Loucy (cell line): Measurements from ENCODE around the gene SND1.

ENCODE experiments used
- H2AFZ ChIP-seq: fragments of 200-600 bp; sonication (generic); 2 replicates; pipeline ENCODE4 v1.6.0; 2016; ENCODE audit warnings: antibody characterized with exemption, mild to moderate bottlenecking, low read length, moderate library complexity
- H3F3A ChIP-seq: fragments of 200-600 bp; 2 replicates; pipeline ENCODE4 v1.6.0; 2016; ENCODE audit warnings: antibody characterized with exemption, low read depth, mild to moderate bottlenecking
- H3K27me3 ChIP-seq: fragments of 200-600 bp; sonication (generic); 2 replicates; pipeline ENCODE4 v1.6.1; 2014; ENCODE audit warnings: low read length, mild to moderate bottlenecking; ENCODE audit not compliant: insufficient read depth, poor library complexity, severe bottlenecking
- H3K36me3 ChIP-seq: fragments of 200-600 bp; sonication (generic); 2 replicates; pipeline ENCODE4 v1.6.1; 2016; ENCODE audit warnings: low read length; ENCODE audit not compliant: insufficient read depth
- H3K4me1 ChIP-seq: fragments of 200-600 bp; sonication (generic); 2 replicates; pipeline ENCODE4 v1.5.1; 2014; ENCODE audit warnings: low read length, mild to moderate bottlenecking; ENCODE audit not compliant: insufficient read depth, poor library complexity, severe bottlenecking
- H3K4me2 ChIP-seq: fragments of 200-600 bp; sonication (generic); 2 replicates; pipeline ENCODE4 v1.6.0; 2014; ENCODE audit warnings: antibody characterized with exemption, low read length, low read depth, mild to moderate bottlenecking; ENCODE audit not compliant: poor library complexity, severe bottlenecking
- H3K4me3 ChIP-seq: fragments of 200-600 bp; sonication (generic); 2 replicates; pipeline ENCODE4 v1.5.1; 2014; ENCODE audit warnings: low read length, mild to moderate bottlenecking, mixed read lengths; ENCODE audit not compliant: poor library complexity, severe bottlenecking
- H3K79me2 ChIP-seq: fragments of 200-600 bp; sonication (generic); 2 replicates; pipeline ENCODE4 v1.6.1; 2014; ENCODE audit warnings: low read length; ENCODE audit not compliant: insufficient read depth
- H3K9ac ChIP-seq: fragments of 200-600 bp; sonication (generic); 2 replicates; pipeline ENCODE4 v1.6.0; 2014; ENCODE audit warnings: mild to moderate bottlenecking, low read depth, low read length, moderate library complexity; ENCODE audit not compliant: poor library complexity, severe bottlenecking
- H3K9me2 ChIP-seq: fragments of 200-600 bp; sonication (generic); replicated peaks from 2 replicates; pipeline ENCODE4 v1.6.1; 2016; ENCODE audit warnings: low read depth, low read length, mixed read lengths
- H3K9me3 ChIP-seq: fragments of 200-600 bp; sonication (generic); 2 replicates; pipeline ENCODE4 v1.6.1; 2014; ENCODE audit warnings: mild to moderate bottlenecking, antibody characterized with exemption, low read length, low read depth; ENCODE audit not compliant: insufficient read depth
- H4K20me1 ChIP-seq: fragments of 200-600 bp; sonication (generic); 2 replicates; pipeline ENCODE4 v1.6.0; 2014; ENCODE audit warnings: antibody characterized with exemption, low read length, mild to moderate bottlenecking; ENCODE audit not compliant: insufficient read depth, poor library complexity, severe bottlenecking
- EZH2phosphoT487 ChIP-seq: fragments of 200-600 bp; IDR thresholded peaks from 2 replicates; pipeline ENCODE4 v1.6.1; 2018; ENCODE audit warnings: antibody characterized with exemption, mild to moderate bottlenecking, moderate library complexity, borderline replicate concordance
- TF ChIP-seq, protein P1 (sequence below): fragments of 200-600 bp; sonication (generic); conservative IDR thresholded peaks from 2 replicates; pipeline ENCODE4 v1.5.1; 2014; ENCODE audit warnings: mild to moderate bottlenecking, antibody characterized with exemption, low read length

SND1 gene

DNA sequence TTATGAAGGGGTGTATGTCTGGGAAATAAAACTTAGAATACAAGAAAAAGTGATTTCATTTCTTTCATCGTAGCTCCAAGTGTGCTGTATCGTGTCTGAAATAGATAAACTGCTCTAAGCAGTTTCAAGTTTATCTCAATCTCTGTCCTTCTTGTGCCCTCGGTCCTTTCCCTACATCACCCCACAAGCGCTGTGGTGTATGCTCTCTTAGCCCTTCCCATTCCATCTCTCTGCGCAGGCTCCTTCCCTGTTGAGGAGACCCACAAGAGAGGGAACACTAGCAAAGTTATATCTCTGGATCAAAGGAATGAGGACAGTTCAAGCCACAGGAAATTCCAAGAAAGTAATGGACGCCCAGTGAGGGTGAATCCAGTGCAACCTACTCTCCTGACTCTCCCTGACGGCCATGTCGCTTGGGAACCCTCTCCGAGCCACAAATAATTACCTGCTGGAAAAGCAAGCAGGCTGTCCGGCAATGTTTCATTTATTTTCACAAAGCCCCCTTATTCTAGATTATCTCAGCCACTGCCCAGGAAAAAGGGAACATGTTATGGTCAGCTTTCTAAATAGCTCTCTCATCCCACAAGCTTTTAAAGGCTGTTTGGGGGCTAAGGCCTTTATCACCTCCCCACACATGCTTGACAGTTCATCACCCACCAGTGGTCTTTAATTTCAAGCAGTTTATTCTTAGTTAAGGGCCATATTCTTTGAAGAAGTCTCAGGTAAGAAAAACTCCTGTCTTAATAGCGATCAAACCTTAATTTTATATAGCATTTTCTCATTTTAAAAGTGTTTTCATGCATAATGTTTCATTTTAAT, 344.5 kb downstream of the SND1 start:
- no peaks in the 10 kb centered on the region for H3K4me1 ChIP-seq
- no peaks in the 10 kb centered on the region for H3K79me2 ChIP-seq
- no peaks in the 10 kb centered on the region for H3K9me3 ChIP-seq
- no peaks in the 10 kb centered on the region for H3K9me2 ChIP-seq
- H2AFZ ChIP-seq: no peak overlapping the region
- no peak overlapping the region for H3K4me2 ChIP-seq
- no peaks in the 10 kb centered on the region for H3K27me3 ChIP-seq
- H3K4me3 ChIP-seq: no peak overlapping the region
- H3K9ac ChIP-seq: no peak overlapping the region
- no peaks in the 10 kb centered on the region for H4K20me1 ChIP-seq
- H3F3A ChIP-seq: no peaks in the 10 kb centered on the region
- TF ChIP-seq, protein P1, sequence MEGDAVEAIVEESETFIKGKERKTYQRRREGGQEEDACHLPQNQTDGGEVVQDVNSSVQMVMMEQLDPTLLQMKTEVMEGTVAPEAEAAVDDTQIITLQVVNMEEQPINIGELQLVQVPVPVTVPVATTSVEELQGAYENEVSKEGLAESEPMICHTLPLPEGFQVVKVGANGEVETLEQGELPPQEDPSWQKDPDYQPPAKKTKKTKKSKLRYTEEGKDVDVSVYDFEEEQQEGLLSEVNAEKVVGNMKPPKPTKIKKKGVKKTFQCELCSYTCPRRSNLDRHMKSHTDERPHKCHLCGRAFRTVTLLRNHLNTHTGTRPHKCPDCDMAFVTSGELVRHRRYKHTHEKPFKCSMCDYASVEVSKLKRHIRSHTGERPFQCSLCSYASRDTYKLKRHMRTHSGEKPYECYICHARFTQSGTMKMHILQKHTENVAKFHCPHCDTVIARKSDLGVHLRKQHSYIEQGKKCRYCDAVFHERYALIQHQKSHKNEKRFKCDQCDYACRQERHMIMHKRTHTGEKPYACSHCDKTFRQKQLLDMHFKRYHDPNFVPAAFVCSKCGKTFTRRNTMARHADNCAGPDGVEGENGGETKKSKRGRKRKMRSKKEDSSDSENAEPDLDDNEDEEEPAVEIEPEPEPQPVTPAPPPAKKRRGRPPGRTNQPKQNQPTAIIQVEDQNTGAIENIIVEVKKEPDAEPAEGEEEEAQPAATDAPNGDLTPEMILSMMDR: no peak
- TF ChIP-seq EZH2phosphoT487: no peak
- H3K36me3 ChIP-seq: peaks cover 48% of the 10 kb centered on the region; the same call in 1 of the 2 replicates

DNA sequence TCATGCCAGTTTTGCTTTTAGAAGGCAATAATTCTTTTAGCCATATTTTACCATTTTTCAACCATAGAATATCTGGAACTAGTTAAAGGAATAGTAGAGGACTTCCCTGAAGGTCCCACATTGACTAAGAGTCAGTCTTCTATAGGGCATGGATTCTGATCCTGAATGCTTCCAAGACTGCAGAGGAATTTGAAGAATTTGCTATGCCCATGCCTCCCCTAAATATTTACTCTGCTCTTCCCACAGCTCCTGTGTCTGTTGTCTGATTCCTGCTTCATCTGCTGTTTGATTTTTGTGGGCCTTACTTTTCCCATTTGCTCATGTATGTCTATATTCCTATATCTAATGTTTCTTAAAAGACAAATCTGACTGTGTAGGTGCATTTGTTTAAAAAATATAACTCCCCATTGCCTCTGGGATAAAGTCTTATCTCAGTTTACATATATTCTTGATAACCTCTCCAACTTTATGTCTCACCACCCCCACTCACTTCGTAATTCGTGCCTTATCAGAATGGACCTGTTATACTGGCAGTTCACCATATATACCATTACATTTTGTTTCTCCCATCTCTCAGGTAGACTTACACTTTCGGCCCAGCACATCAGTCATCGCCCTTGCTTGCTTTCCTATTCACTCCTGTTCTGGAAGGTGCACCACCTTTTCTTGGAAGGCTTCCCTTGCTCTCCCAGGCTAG, 345.4 kb downstream of the SND1 start:
- H3K79me2 ChIP-seq: no peaks in the 10 kb centered on the region
- TF ChIP-seq, protein P1: no peak
- TF ChIP-seq EZH2phosphoT487: no peak
- no peaks in the 10 kb centered on the region for H3K9me3 ChIP-seq
- H3K9ac ChIP-seq: no peak overlapping the region
- H4K20me1 ChIP-seq: no peaks in the 10 kb centered on the region
- no peaks in the 10 kb centered on the region for H3K9me2 ChIP-seq
- H3F3A ChIP-seq: no peaks in the 10 kb centered on the region
- H3K4me2 ChIP-seq: no peak overlapping the region
- no peak overlapping the region for H3K4me3 ChIP-seq
- H3K27me3 ChIP-seq: no peaks in the 10 kb centered on the region
- no peaks in the 10 kb centered on the region for H3K4me1 ChIP-seq
- peaks cover 39% of the 10 kb centered on the region; the same call in 1 of the 2 replicates for H3K36me3 ChIP-seq
- H2AFZ ChIP-seq: no peak overlapping the region

DNA sequence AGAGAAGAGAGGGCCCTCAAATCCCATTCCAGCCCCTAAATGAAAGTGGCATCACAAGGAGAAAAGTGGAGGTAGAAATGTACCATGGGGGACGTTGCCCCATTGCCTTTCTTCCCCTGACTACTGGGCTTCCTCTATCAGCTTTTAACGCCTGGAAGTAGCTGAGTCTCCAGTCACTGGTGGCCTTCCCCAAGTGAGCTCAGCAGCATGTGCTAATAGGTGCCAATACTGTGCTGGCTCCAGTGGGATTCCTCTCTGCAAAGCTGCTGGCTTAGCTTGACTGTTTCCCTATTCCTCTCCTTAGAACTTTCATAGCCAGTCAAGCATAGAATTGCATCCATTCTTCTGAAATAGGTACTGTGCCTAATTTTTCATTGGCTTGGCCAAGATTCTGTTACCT, 346.7 kb downstream of the SND1 start:
- Histone ChIP-seq H2AFZ (no peak overlapping the region), H3K9me3 (no peaks in the 10 kb centered on the region), H3F3A (no peaks in the 10 kb centered on the region), H3K79me2 (no peaks in the 10 kb centered on the region), H3K4me1 (peaks cover 4% of the 10 kb centered on the region), H4K20me1 (no peaks in the 10 kb centered on the region), H3K4me2 (no peak overlapping the region), H3K9ac (no peak overlapping the region), H3K4me3 (no peak overlapping the region), H3K9me2 (no peaks in the 10 kb centered on the region), H3K36me3 (peaks cover 26% of the 10 kb centered on the region; the same call in 1 of the 2 replicates), H3K27me3 (no peaks in the 10 kb centered on the region)
- TF ChIP-seq, protein P1: no peak
- TF ChIP-seq EZH2phosphoT487: no peak
